T47D (cell line): Measurements from ENCODE around the gene HSPG2.

Experiments
- DNase-seq, 2 experiments: peaks; one replicate each; pipeline versions ENCODE4 v3.0.0 to v3.0.0-alpha.2; 2011 to 2012; ENCODE audit warnings: low read depth in 1 of 2, low spot score in 1 of 2
- JUND ChIP-seq: IDR thresholded peaks from 2 replicates; pipeline ENCODE4 v1.6.1; 2012; ENCODE audit warnings: low read depth
- in situ Hi-C: cut with HindIII; loops from 2 replicates; pipeline ENCODE4 v1.10.0; 2016; ENCODE audit warnings: low sequenced_read_pairs, low pct_unique_long_range_greater_than_20kb

HSPG2 gene

DNA sequence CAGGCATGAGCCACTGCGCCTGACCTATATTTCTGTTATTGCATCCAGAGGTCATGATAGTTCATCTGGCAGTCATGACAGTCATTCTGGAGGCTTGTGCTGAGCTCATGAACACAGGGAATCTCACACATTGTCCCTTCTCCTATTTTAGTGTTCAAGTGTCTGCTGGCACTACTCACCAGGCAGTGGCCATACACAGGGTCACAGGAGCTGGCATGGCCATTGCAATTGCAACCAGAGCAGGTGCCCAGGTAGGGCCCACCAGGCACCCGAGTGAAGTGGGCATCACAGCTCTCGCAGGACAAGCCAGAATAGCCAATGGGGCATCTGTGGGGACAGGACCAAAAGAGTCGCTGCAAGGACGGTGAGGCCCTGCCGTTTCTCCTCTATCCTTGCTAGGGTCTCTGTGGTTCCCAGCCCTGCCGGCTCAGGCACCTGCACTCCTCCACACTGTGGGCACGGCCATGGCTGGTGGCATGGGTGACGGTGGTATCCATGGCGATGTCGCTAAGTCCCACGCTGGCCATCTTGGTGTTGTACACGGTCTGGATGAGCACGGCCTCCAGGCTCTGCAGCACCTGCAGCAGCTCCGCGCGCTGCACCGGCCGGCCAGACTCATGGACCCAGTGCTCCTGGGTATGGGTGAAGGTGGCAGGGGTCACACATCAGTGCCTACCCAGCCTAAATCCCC, 57.0 kb downstream of the HSPG2 start:
- TF ChIP-seq JUND, result no peak
- no peak for DNase-seq
- in situ Hi-C loops, result no loop called here

DNA sequence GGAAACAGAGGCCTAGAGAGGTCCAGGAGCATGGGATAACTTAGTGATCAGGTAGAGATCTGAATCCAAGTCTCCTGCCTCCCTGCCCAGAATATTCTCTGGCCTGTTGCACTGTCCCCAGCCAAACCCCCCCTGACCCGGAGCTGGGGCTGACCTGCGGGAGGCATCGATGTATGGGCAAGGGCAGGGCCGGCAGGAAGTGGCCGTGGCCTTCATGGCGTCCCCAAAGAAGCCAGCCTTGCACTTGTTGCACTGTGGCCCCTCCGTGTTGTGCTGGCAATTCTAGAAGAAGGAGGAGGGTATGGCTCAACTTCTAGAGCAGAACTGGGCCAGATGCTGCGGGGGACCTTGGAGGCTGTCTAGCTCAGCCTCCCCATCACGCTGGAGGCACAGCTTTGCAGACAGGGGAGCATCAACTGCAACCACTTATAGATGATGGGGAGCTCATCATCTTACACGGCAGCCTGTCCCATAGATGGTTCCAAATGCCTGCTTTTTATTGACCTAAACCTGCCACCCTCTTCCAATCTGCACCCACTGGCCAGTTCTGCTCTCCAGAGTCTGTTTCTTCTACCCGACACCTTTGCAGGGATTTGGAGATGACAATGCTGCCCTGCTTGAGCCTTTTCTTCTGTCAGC, 58.2 kb downstream of the HSPG2 start:
- in situ Hi-C loops, result no loop called here
- no peak for TF ChIP-seq JUND

GRCh38 chr1:21878009-21878773, 58.9 kb downstream of the HSPG2 start:
- in situ Hi-C loops, result no loop called here
- no peak for DNase-seq
- no peak for TF ChIP-seq JUND

More for the DNA sequence above, 58.2 kb downstream of the HSPG2 start:
- no peak for DNase-seq

- TF ChIP-seq JUND, result no peak
- in situ Hi-C loops, result no loop called here
Measured at GRCh38 chr1:21876267-21876666, 60.8 kb downstream of the HSPG2 start.

GRCh38 chr1:21875621-21876063, 61.5 kb downstream of the HSPG2 start:
- in situ Hi-C loops, result no loop called here
- no peak for TF ChIP-seq JUND
- DNase-seq, result no peak

More at GRCh38 chr1:21876267-21876666, 60.8 kb downstream of the HSPG2 start:
- DNase-seq, result no peak

DNA sequence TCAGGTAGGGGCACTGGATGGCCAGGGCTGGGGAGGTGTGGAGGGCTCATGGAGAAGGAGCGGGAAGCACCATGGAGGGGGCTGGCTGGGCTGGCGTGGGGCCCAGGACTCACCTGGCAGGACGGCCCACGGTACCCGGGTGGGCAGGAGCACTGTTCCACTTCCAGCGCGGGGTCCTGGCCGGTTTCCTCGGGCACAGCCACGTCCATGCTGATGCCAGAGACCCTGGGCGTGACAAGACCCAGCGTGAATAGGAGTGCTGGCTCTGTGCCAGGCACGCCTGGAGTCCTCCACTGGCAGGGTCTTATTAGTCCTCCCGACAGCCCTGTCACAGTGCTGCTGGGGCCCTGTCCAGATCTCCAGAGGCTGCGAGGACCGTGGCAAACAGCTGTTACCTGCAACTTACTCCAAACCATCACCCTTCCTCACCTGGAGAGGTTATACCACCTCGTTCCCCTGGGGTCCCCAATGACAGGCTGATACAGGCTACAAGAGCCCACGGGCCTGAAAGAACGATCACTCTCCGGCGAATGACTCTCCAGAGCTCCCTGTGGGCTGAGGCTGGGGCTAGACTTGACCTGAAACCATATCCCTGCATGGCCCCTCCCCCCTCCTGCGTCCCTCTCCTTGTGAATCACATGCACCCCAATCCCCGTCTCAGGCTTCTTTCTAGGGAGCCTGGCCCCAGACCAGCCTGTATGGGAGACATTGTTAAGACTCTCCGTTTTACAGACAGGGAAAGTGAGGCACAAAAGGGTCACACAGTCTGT, 62.1 kb downstream of the HSPG2 start:
- no peak for DNase-seq
- in situ Hi-C loops, result no loop called here
- no peak for TF ChIP-seq JUND

DNA sequence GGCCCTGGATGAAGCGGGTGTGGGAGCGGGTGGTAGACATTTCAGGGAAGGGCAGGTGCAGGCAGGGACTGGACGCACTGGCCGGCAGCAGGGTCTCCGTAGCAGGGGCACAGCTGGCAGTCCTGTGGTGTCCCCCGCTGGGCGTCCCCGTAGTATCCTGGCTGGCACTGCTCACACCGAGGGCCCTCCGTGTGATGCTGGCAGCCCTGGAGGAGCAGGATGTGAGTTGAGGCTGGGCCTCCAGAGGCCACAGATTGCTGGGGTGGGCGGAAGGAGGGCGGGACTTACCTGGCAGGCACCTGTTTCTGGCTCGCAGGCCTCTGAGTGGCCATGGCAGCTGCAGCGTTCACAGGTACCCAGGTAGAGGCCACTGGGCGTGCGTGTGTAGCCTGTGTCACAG, 62.8 kb downstream of the HSPG2 start:
- in situ Hi-C loops, result no loop called here
- no peak for TF ChIP-seq JUND
- no peak for DNase-seq

- TF ChIP-seq JUND, result no peak
- no peak for DNase-seq
- in situ Hi-C loops, result no loop called here
Measured at GRCh38 chr1:21873761-21874160, 63.3 kb downstream of the HSPG2 start.

GRCh38 chr1:21873174-21873573, 63.9 kb downstream of the HSPG2 start:
- no peak for TF ChIP-seq JUND
- in situ Hi-C loops, result no loop called here
- DNase-seq, result no peak

GRCh38 chr1:21872445-21873079, 64.5 kb downstream of the HSPG2 start:
- DNase-seq, result no peak
- TF ChIP-seq JUND, result no peak
- in situ Hi-C loops, result no loop called here

DNA sequence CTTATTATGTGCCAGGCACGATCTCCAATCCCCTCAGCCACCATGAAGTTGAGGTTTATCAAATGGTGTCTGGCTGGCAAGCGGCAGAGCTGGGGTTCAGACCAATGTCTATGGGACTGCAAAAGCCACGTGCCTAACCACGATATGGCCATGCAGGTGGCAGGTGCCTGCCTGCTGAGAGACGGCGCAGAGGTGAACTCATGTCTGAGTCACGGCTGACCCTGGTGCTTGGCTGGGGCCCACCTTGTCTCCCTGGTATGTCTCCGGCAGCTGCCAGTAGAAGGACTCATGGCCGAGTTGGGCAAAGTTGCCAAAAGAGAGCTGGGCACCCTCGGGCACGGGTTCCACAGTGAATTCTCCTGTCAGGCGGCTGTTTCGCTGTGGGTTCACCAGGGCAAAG, 65.2 kb downstream of the HSPG2 start:
- DNase-seq, result no peak
- in situ Hi-C loops, result no loop called here
- TF ChIP-seq JUND, result no peak

DNA sequence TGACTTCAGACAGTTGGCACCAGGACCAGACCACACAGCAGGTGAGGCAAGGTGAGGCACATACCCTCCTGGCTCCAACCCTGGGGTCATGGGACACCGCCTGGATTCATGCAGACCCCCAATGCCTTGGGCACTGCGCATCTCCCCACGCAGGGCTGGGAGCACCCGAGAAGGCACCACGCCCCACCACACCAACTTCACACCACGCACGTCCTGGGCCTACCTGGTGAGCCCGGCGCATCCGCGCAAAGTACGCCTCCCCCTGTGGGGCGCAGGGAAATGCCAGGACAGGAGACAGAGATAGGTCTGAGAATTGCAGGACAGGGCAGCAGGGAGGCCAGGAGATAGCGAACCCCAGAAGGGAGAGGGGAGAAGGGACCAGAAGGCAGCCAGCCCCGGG, 66.5 kb downstream of the HSPG2 start:
- no peak for TF ChIP-seq JUND
- in situ Hi-C loops, result no loop called here
- no peak for DNase-seq
